H9 (cell line): ENCODE measurements around the gene AQP12A. TPM values are rescaled to one million over a fixed set of nuclear protein-coding genes. Genes with fewer than 3 reads are reported as not detected.

Experiments
- DNase-seq: peaks from one replicate; pipeline ENCODE4 v3.0.0-alpha.2; 2017
- H2AFZ ChIP-seq: one replicate; pipeline ENCODE4 v1.6.1; 2013; ENCODE audit warnings: mild to moderate bottlenecking, low read length, control low read depth, moderate library complexity
- H2AK5ac ChIP-seq: 2 replicates; pipeline ENCODE4 v1.6.1; 2013; ENCODE audit warnings: low read length, control low read depth, mixed read lengths; ENCODE audit not compliant: insufficient read length
- H2BK120ac ChIP-seq: one replicate; pipeline ENCODE4 v1.6.1; 2013; ENCODE audit warnings: low read depth, mild to moderate bottlenecking, low read length, control low read depth, inconsistent platforms; ENCODE audit not compliant: poor library complexity, severe bottlenecking
- H2BK12ac ChIP-seq: 2 replicates; pipeline ENCODE4 v1.6.1; 2013; ENCODE audit warnings: low read length, control low read depth, mixed read lengths, low read depth; ENCODE audit not compliant: insufficient read length
- H2BK15ac ChIP-seq: 2 replicates; pipeline ENCODE4 v1.6.1; 2013; ENCODE audit warnings: low read depth, low read length, control low read depth
- H2BK20ac ChIP-seq: one replicate; pipeline ENCODE4 v1.6.1; 2013; ENCODE audit warnings: low read depth, mild to moderate bottlenecking, low read length, control low read depth, inconsistent platforms; ENCODE audit not compliant: poor library complexity, severe bottlenecking
- H2BK5ac ChIP-seq: 2 replicates; pipeline ENCODE4 v1.6.1; 2013; ENCODE audit warnings: low read length, control low read depth, mixed read lengths; ENCODE audit not compliant: insufficient read length
- H3K14ac ChIP-seq: 2 replicates; pipeline ENCODE4 v1.6.1; 2013; ENCODE audit warnings: low read length, control low read depth; ENCODE audit not compliant: insufficient read depth
- H3K18ac ChIP-seq: 2 replicates; pipeline ENCODE4 v1.6.1; 2013; ENCODE audit warnings: low read depth, mild to moderate bottlenecking, mixed read lengths, low read length, control low read depth; ENCODE audit not compliant: insufficient read length
- H3K23ac ChIP-seq: 2 replicates; pipeline ENCODE4 v1.6.1; 2013; ENCODE audit warnings: low read length, control low read depth, mixed read lengths, low read depth; ENCODE audit not compliant: insufficient read length
- H3K23me2 ChIP-seq: 2 replicates; pipeline ENCODE4 v1.6.1; 2013; ENCODE audit warnings: low read depth, mild to moderate bottlenecking, mixed read lengths, low read length, control low read depth; ENCODE audit not compliant: insufficient read length, poor library complexity, severe bottlenecking
- H3K27ac ChIP-seq: 2 replicates; pipeline ENCODE4 v1.5.1; 2013; ENCODE audit warnings: low read length, control low read depth, mixed read lengths, low read depth; ENCODE audit not compliant: insufficient read length
- H3K27me3 ChIP-seq: 2 replicates; pipeline ENCODE4 v1.6.1; 2013; ENCODE audit warnings: low read length, control low read depth, inconsistent platforms; ENCODE audit not compliant: insufficient read depth
- H3K4ac ChIP-seq: 2 replicates; pipeline ENCODE4 v1.6.1; 2013; ENCODE audit warnings: low read depth, mild to moderate bottlenecking, control low read depth, inconsistent platforms, low read length, moderate library complexity
- H3K4me1 ChIP-seq: 2 replicates; pipeline ENCODE4 v1.6.1; 2013; ENCODE audit warnings: low read length, control low read depth, inconsistent platforms; ENCODE audit not compliant: insufficient read depth
- H3K4me2 ChIP-seq: 2 replicates; pipeline ENCODE4 v1.6.1; 2013; ENCODE audit warnings: low read length, control low read depth, mixed read lengths; ENCODE audit not compliant: insufficient read length, insufficient read depth
- H3K56ac ChIP-seq: 2 replicates; pipeline ENCODE4 v1.6.1; 2013; ENCODE audit warnings: low read depth, mild to moderate bottlenecking, mixed read lengths, low read length, control low read depth; ENCODE audit not compliant: insufficient read length
- H3K79me1 ChIP-seq: 2 replicates; pipeline ENCODE4 v1.6.1; 2013; ENCODE audit warnings: low read depth, mild to moderate bottlenecking, moderate library complexity, low read length, control low read depth, inconsistent platforms; ENCODE audit not compliant: insufficient read depth, poor library complexity, severe bottlenecking
- H3K79me2 ChIP-seq: 2 replicates; pipeline ENCODE4 v1.6.1; 2013; ENCODE audit warnings: low read length, control low read depth, inconsistent platforms; ENCODE audit not compliant: insufficient read depth
- H3K9ac ChIP-seq: 2 replicates; pipeline ENCODE4 v1.6.1; 2013; ENCODE audit warnings: low read length, control low read depth, mixed read lengths; ENCODE audit not compliant: insufficient read length; ENCODE audit errors: extremely low read depth
- H3K9me3 ChIP-seq: one replicate; pipeline ENCODE4 v1.6.1; 2013; ENCODE audit warnings: low read depth, low read length, inconsistent platforms; ENCODE audit not compliant: control insufficient read depth
- H3T11ph ChIP-seq: one replicate; pipeline ENCODE4 v1.6.1; 2013; ENCODE audit warnings: mild to moderate bottlenecking, low read length, control low read depth, inconsistent platforms
- H4K20me1 ChIP-seq: one replicate; pipeline ENCODE4 v1.6.1; 2013; ENCODE audit not compliant: control insufficient read depth, insufficient read length, insufficient read depth
- H4K5ac ChIP-seq: 2 replicates; pipeline ENCODE4 v1.6.1; 2013; ENCODE audit warnings: low read depth, mild to moderate bottlenecking, mixed read lengths, low read length, control low read depth; ENCODE audit not compliant: insufficient read length
- H4K8ac ChIP-seq: replicated peaks from 2 replicates; pipeline ENCODE4 v1.6.1; 2013; ENCODE audit warnings: low read length, control low read depth, mixed read lengths, low read depth; ENCODE audit not compliant: insufficient read length
- H4K91ac ChIP-seq: 2 replicates; pipeline ENCODE4 v1.6.1; 2013; ENCODE audit warnings: low read depth, mild to moderate bottlenecking, moderate library complexity, mixed read lengths, low read length, control low read depth; ENCODE audit not compliant: insufficient read length
- H3K27ac Mint-ChIP-seq, 3 experiments: 2 replicates in 2 of 3; 3 replicates in 1 of 3; pipeline ENCODE4 v1.8.0; 2020 to 2021; ENCODE audit warnings: mixed read lengths in 3 of 3, mild to moderate bottlenecking in 1 of 3, moderate library complexity in 1 of 3
- H3K27me3 Mint-ChIP-seq: 2 replicates; pipeline ENCODE4 v1.8.0; 2021; ENCODE audit warnings: low read depth, mild to moderate bottlenecking, moderate library complexity, mixed read lengths
- H3K36me3 Mint-ChIP-seq, 3 experiments: 2 replicates in 2 of 3; 3 replicates in 1 of 3; pipeline ENCODE4 v1.8.0; 2020 to 2021; ENCODE audit warnings: low read depth in 3 of 3, mixed read lengths in 3 of 3; ENCODE audit not compliant: insufficient read depth in 1 of 3
- H3K4me1 Mint-ChIP-seq, 2 experiments: 2 replicates each; pipeline ENCODE4 v1.8.0; 2020; ENCODE audit warnings: mixed read lengths in 2 of 2
- H3K4me3 Mint-ChIP-seq, 2 experiments: 2 replicates in 1 of 2; 3 replicates in 1 of 2; pipeline ENCODE4 v1.8.0; 2020 to 2021; ENCODE audit warnings: mild to moderate bottlenecking in 2 of 2, mixed read lengths in 2 of 2, moderate library complexity in 1 of 2
- H3K9me3 Mint-ChIP-seq, 2 experiments: 2 replicates in 1 of 2; 3 replicates in 1 of 2; pipeline ENCODE4 v1.8.0; 2020; ENCODE audit warnings: mild to moderate bottlenecking in 2 of 2, mixed read lengths in 2 of 2, moderate library complexity in 1 of 2
- WGBS: extraction: QIAGEN DNeasy Blood & Tissue Kit; methylation state at CpG from one replicate; pipeline ENCODE4 v1.1.7; 2013; ENCODE audit warnings: missing lambda C conversion rate, low lambda C conversion rate, mixed read lengths; ENCODE audit not compliant: insufficient read length; ENCODE audit errors: extremely low coverage; 5-methylcytosine and 5-hydroxymethylcytosine counted together
- total RNA-seq: library from RNA; stranded (reverse); gene quantifications from 2 replicates; pipeline ENCODE4 v1.2.1, GENCODE V29; 2021
- TF ChIP-seq, protein P1 (sequence below): fragments of 200-600 bp; sonication (generic); conservative IDR thresholded peaks from 3 replicates; pipeline ENCODE4 v1.8.0; 2021; ENCODE audit warnings: antibody characterized with exemption, mild to moderate bottlenecking

The AQP12A gene
- total RNA-seq, 1 experiment from 2014 or later: not detected

DNA sequence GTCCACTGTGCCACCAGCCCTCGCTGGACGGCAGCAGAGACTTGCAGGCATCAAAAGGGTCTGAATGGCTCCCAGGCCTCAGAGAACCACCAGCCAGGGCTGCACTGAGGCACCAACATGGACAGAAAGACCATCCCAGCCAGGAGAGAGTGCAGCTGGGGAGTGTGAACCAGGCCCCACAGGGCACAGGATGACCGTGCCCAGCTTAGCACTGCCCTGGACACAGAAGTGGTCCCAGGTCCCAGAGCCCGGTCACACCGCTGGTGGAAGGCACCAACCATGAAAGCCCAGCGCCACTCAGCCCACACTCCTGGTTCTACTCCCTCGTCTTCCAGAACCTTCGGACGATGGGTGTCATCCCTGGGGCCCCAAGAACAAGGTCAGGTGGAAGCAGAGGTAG is 20.5 kb downstream of the AQP12A start:
- H3T11ph ChIP-seq: no peak overlapping the region
- no peak overlapping the region for H2AFZ ChIP-seq
- no peak overlapping the region for H3K4me2 ChIP-seq
- Mint-ChIP-seq H3K4me1 (peaks cover 0 to 9% of the 10 kb centered on the region in 2 experiments; a peak in 3 of 4 replicates), H3K27me3 (peaks cover 4% of the 10 kb centered on the region), H3K27ac (no peak overlapping the region), H3K36me3 (peaks cover 7 to 12% (median 8%) of the 10 kb centered on the region in 3 experiments; a peak in 6 of 7 replicates), H3K9me3 (no peaks in the 10 kb centered on the region; a peak in 2 of 5 replicates), H3K4me3 (no peak overlapping the region)
- H3K27me3 ChIP-seq: no peaks in the 10 kb centered on the region
- no peak overlapping the region for H3K23ac ChIP-seq
- TF ChIP-seq, protein P1, sequence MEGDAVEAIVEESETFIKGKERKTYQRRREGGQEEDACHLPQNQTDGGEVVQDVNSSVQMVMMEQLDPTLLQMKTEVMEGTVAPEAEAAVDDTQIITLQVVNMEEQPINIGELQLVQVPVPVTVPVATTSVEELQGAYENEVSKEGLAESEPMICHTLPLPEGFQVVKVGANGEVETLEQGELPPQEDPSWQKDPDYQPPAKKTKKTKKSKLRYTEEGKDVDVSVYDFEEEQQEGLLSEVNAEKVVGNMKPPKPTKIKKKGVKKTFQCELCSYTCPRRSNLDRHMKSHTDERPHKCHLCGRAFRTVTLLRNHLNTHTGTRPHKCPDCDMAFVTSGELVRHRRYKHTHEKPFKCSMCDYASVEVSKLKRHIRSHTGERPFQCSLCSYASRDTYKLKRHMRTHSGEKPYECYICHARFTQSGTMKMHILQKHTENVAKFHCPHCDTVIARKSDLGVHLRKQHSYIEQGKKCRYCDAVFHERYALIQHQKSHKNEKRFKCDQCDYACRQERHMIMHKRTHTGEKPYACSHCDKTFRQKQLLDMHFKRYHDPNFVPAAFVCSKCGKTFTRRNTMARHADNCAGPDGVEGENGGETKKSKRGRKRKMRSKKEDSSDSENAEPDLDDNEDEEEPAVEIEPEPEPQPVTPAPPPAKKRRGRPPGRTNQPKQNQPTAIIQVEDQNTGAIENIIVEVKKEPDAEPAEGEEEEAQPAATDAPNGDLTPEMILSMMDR: no peak
- no peaks in the 10 kb centered on the region for H3K4me1 ChIP-seq
- no peak overlapping the region for H3K56ac ChIP-seq
- H4K8ac ChIP-seq: no peak overlapping the region
- no peaks in the 10 kb centered on the region for H3K79me1 ChIP-seq
- whole genome bisulfite sequencing: no CpG with 5 or more reads among the region's 9 CpGs
- no peak overlapping the region for H2BK120ac ChIP-seq
- no peaks in the 10 kb centered on the region for H3K79me2 ChIP-seq
- no peak overlapping the region for H2BK12ac ChIP-seq
- no peak overlapping the region for H3K27ac ChIP-seq
- no peak overlapping the region for H4K5ac ChIP-seq
- no peak overlapping the region for H2AK5ac ChIP-seq
- no peak overlapping the region for H3K14ac ChIP-seq
- H2BK15ac ChIP-seq: no peak overlapping the region
- H2BK20ac ChIP-seq: no peak overlapping the region
- peaks cover 5% of the 10 kb centered on the region for H4K20me1 ChIP-seq
- no peaks in the 10 kb centered on the region for H3K9me3 ChIP-seq
- no peaks in the 10 kb centered on the region for H3K23me2 ChIP-seq
- no peak overlapping the region for H3K4ac ChIP-seq
- no peak for DNase-seq
- H2BK5ac ChIP-seq: no peak overlapping the region
- H3K9ac ChIP-seq: no peak overlapping the region
- H3K18ac ChIP-seq: no peak overlapping the region
- no peak overlapping the region for H4K91ac ChIP-seq
